ENCODE measurements around the gene IDS.

Gene IDS

DNA sequence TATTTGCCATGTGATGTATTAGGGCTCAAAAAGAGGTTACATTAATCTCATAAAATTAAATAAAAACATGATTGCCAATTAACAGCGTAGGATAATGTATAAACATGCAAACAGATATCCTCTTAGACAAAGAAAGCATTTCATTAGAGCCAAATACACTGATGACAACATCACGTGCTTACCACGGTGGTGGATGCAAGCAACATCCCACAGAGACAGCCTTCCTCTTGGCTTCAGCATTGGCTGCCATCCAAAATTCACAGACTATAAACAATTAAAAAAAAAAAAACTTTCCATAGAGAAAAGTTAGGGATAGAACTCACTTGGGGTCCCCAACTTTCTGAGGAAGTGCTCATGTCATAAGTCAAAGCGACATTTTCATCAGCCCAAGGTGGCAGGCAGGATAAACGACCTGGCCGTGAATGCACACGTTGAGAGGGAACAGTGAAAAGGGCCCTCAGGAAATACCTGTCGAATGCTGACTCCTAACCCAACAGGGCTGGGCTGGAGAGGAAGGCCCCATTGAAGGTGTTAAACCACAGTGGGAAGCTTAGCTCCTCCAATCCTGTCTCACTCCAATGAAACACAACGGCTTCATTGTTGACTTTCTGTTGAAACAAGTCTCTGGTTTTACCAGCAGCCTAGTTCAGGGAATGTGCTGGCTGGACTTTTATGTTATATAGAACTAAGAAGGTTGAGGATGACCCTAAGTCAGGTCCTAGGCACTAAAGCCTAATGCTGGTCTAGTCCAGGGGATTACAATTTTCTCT, 48.4 kb downstream of the IDS start:
- DNase-seq (ENCODE audit: low read depth), result no peak

- no peak for DNase-seq (ENCODE audit: low read depth)
These were observed 49.2 kb downstream of the IDS start for GRCh38 chrX:149455934-149456333.

DNA sequence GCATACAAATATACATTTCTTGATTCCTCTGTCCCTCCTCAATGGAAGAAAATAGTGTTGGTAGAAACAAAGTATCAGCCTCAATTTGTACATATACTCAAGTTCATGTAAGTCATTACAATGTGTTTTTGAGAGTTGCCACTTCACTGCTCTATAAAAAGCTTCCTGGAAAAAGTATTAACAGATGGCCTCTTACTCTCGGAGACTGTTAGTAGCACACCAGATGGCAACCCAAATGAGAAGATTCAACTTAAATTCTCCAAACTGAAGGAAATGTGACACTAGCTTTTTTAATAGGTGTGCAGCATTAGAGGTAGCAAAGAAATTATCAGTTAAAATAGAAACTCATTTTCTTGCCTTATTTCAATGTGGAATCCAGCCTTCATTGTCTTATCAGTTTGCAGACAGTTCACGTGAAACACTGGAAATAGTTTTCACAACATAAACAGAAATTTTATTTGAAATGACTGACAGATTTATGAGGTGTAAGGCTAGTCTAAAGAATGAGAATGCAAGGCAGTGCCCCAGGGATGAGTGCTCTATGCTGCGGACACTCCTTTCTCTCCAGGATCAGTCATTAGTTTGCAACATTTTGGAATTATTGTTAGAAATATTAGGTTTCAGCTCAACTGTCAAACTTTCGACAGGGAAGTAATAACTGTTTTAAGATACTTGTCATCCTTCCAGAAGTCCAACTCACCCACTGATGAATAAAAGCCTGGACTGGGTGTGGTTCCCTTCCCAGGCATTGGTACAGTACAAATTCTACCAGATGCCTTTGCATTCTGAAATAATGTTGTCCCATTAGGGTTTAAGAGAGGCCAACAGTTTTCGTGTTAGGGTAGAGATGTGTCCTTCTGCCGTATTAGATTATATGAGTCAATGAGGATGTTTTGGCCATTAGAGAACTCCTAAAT, 50.9 kb downstream of the IDS start:
- DNase-seq (ENCODE audit: low read depth), result no peak

- DNase-seq (ENCODE audit: low read depth), result no peak
These were observed 52.1 kb downstream of the IDS start for GRCh38 chrX:149453030-149453429.

DNA sequence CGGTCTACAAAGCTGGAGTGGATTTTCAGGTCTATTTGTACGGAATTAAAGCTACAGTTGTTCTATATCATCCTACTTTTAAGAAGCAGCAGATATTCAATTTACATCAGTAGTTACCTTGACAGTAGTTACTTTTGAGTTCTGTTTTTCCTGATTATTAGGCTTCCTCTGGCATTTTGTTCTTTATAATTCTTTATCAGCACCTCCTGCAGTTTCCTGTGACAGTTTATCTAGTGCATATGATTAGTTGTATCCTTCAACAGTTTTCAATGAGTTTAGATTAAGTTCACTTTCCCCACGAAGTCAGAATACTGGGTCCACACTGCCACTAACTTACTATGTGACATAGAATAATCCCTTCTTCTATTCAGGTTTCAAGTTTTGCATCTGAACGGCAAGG, 71.7 kb downstream of the IDS start:
- DNase-seq (ENCODE audit: low read depth), result no peak

DNA sequence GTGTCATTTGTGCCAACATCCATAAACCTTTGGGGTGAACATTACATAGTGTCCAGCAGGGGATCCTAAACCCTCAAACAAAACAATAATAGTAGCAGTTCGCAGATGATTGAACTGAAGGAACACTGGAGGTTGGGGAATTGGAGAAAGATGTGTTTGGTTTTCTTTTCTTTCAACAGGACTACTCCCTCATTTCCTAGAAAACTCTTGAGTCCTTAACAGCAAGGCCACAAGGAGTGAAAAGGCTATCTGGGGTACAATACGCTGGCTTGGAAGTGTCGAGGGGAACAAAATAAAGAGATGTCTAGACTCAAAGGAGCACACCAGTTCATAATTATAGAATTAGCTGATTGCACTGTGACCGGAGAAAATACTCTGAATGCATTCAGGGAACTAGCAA, 72.1 kb downstream of the IDS start:
- DNase-seq (ENCODE audit: low read depth), result no peak
